KMS-11 (cell line): ENCODE measurements around the gene OSGIN1.

Experiments used
- H2AFZ ChIP-seq: fragments of 200-600 bp; sonication (generic); 2 replicates; pipeline ENCODE4 v1.6.1; 2016; ENCODE audit warnings: antibody characterized with exemption, mixed run types, low read depth
- H3K27ac ChIP-seq: fragments of 200-600 bp; sonication (generic); 2 replicates; pipeline ENCODE4 v1.6.1; 2016; ENCODE audit warnings: mild to moderate bottlenecking, mixed run types
- H3K27me3 ChIP-seq: fragments of 200-600 bp; sonication (generic); 2 replicates; pipeline ENCODE4 v1.6.1; 2017; ENCODE audit warnings: mild to moderate bottlenecking, low read depth, mixed run types, moderate library complexity; ENCODE audit not compliant: insufficient read depth
- H3K36me3 ChIP-seq: fragments of 200-600 bp; sonication (generic); 2 replicates; pipeline ENCODE4 v1.6.1; 2017; ENCODE audit warnings: mild to moderate bottlenecking, mixed run types; ENCODE audit not compliant: insufficient read depth
- H3K4me1 ChIP-seq: fragments of 200-600 bp; sonication (generic); 2 replicates; pipeline ENCODE4 v1.6.1; 2016; ENCODE audit warnings: mild to moderate bottlenecking, low read depth, mixed run types; ENCODE audit not compliant: poor library complexity, severe bottlenecking
- H3K4me2 ChIP-seq: fragments of 200-600 bp; sonication (generic); 2 replicates; pipeline ENCODE4 v1.7.0; 2016; ENCODE audit warnings: mild to moderate bottlenecking, mixed run types
- H3K4me3 ChIP-seq: fragments of 200-600 bp; sonication (generic); IDR thresholded peaks from 2 replicates; pipeline ENCODE4 v1.6.1; 2017; ENCODE audit warnings: low read depth, low read length, mixed read lengths; ENCODE audit not compliant: insufficient read depth
- H3K79me2 ChIP-seq: fragments of 200-600 bp; sonication (generic); 2 replicates; pipeline ENCODE4 v1.6.1; 2016; ENCODE audit warnings: low read depth, mixed run types; ENCODE audit not compliant: insufficient read depth
- H3K9ac ChIP-seq: fragments of 200-600 bp; sonication (generic); 2 replicates; pipeline ENCODE4 v1.6.1; 2016; ENCODE audit warnings: mild to moderate bottlenecking, mixed run types
- H4K20me1 ChIP-seq: fragments of 200-600 bp; sonication (generic); 2 replicates; pipeline ENCODE4 v1.6.1; 2016; ENCODE audit warnings: mild to moderate bottlenecking, mixed run types; ENCODE audit not compliant: insufficient read depth
- CTCF ChIP-seq: fragments of 200-600 bp; sonication (generic); conservative IDR thresholded peaks from 2 replicates; pipeline ENCODE4 v1.6.1; 2017; ENCODE audit warnings: low read depth, mild to moderate bottlenecking, antibody characterized with exemption, low read length, moderate library complexity, mixed read lengths

OSGIN1 gene

DNA sequence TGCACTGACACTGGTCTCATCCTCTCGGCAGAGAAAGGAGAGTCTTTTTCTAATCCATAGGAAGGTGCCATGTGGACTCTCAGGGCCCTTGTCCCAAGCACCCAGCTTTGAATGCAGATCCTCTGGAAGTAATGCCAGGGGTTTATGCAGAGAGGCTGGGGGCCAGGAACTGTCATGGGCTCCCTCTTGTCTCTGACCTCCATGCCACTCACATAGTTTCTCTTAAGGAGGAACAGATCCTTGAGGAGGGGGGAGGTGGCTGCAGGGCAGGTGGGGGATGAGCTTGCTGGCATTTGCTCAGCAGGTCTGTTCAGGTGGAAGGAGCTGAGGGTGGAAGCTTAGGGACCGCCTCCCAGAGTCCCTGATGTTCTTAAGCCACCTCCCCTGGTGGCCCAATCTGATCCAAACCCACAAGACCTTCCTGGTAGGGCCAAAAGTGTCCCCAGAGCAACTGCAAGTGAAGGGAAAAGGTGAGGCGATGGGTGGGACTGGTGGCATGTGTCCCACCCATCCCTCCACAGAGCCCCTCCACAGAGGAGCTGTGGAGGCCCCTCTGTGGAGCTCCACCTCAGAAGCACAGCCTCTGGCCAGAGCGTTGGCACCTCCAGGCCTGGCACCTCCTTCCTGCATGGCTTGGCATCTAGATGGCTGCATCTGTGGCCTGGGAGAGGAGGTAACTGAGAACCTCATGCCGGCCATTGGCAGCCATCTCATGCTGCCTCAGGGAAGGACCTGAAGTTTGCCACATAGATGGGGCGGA is 24.2 kb downstream of the OSGIN1 start:
- TF ChIP-seq CTCF: no peak
- Histone ChIP-seq H4K20me1 (no peaks in the 10 kb centered on the region), H3K4me1 (no peaks in the 10 kb centered on the region), H3K27ac (no peak overlapping the region), H3K9ac (no peak overlapping the region), H3K79me2 (no peaks in the 10 kb centered on the region), H3K27me3 (peaks cover 5% of the 10 kb centered on the region; the same call in 1 of the 2 replicates), H2AFZ (no peak overlapping the region), H3K36me3 (no peaks in the 10 kb centered on the region), H3K4me3 (no peak overlapping the region), H3K4me2 (no peak overlapping the region)

DNA sequence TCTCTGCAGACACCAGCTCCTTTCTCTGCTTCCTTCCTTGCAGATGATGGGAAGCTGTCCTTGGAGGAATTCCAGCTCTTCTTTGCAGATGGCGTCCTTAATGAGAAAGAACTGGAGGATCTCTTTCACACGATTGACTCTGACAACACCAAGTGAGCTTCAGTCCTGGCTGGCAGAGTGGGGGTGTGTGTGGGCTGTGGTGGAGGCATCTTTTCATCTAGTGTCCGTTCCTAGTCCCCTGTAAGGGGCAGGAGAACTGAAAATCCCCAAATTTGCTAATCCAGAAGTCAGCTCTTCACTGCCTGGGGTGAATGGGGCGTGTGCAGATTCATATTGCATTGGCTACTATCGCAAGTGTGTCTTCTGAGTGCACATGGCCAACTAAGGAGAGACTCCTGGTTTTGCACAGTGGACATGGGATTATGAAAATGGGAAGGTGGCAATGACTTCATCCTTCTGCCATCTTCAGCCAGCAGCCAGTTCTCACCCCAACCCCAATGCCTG is 25.4 kb downstream of the OSGIN1 start:
- no peaks in the 10 kb centered on the region for H3K4me1 ChIP-seq
- no peak overlapping the region for H3K4me2 ChIP-seq

DNA sequence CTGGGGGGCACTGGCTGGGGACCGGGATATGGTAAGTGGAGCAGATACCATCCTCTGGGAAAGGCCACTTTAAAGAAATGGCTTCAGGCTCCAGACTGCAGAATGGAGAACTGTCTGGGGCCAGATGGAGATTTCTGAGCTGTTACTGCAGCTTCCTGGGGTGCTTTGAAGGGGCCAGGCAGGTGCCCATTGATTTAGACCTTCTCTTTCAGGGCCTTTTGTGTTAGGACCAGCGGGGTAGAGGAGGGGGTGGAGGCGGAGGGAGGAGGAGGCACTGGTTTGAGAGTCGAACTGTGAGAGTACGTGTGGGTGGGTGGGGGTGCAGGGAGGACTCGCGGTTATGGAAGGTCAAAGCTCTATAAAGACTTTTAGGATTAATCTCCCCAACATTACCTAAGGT is 26.4 kb downstream of the OSGIN1 start:
- Histone ChIP-seq H3K9ac (no peak overlapping the region), H3K4me1 (no peaks in the 10 kb centered on the region), H3K79me2 (no peaks in the 10 kb centered on the region), H3K27ac (no peak overlapping the region), H4K20me1 (no peaks in the 10 kb centered on the region), H3K4me3 (no peak overlapping the region), H3K36me3 (no peaks in the 10 kb centered on the region), H3K27me3 (peaks cover 2% of the 10 kb centered on the region; the same call in 1 of the 2 replicates), H2AFZ (no peak overlapping the region), H3K4me2 (no peak overlapping the region)
- TF ChIP-seq CTCF: no peak

More for the DNA sequence above, 25.4 kb downstream of the OSGIN1 start:
- H3K36me3 ChIP-seq: no peaks in the 10 kb centered on the region
- H3K27ac ChIP-seq: no peak overlapping the region
- H2AFZ ChIP-seq: no peak overlapping the region
- no peak overlapping the region for H3K4me3 ChIP-seq
- TF ChIP-seq CTCF: no peak
- H3K79me2 ChIP-seq: no peaks in the 10 kb centered on the region
- H4K20me1 ChIP-seq: no peaks in the 10 kb centered on the region
- H3K27me3 ChIP-seq: peaks cover 5% of the 10 kb centered on the region; the same call in 1 of the 2 replicates
- no peak overlapping the region for H3K9ac ChIP-seq

DNA sequence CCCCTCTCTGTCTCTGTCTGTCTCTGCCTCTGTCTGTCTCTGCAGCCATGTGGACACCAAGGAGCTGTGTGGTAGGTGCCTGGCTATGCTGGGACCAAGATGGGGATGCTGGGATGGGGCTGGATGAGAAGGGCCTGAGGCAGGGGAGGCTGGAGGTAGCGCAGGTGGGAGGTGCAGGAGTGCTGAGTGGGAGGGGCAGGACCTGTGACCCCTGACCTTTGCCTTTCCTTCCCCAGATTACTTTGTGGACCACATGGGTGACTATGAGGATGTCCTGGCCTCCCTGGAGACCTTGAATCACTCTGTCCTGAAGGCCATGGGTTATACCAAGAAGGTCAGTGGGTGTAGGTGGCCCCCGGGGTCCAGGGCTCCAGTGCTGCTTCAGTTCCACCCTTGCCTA is 27.8 kb downstream of the OSGIN1 start:
- no peaks in the 10 kb centered on the region for H4K20me1 ChIP-seq
- H3K36me3 ChIP-seq: no peaks in the 10 kb centered on the region
- no peaks in the 10 kb centered on the region for H3K4me1 ChIP-seq
- no peak overlapping the region for H3K27ac ChIP-seq
- no peak overlapping the region for H3K4me2 ChIP-seq
- H3K9ac ChIP-seq: no peak overlapping the region
- no peak overlapping the region for H3K4me3 ChIP-seq
- peaks cover 2% of the 10 kb centered on the region; the same call in 1 of the 2 replicates for H3K27me3 ChIP-seq
- H3K79me2 ChIP-seq: no peaks in the 10 kb centered on the region
- no peak for TF ChIP-seq CTCF
- no peak overlapping the region for H2AFZ ChIP-seq
